ENCODE data around the gene SEPTIN1. TPM values are rescaled to one million over a fixed set of nuclear protein-coding genes. Genes with fewer than 3 reads are reported as not detected.

The SEPTIN1 gene
- total RNA-seq, 1 donor from 2014 or later, result 162 TPM

- Mint-ChIP-seq H3K4me1 (peaks cover 35% of the 10 kb centered on the region), H3K9me3 (no peaks in the 10 kb centered on the region), H3K4me3 (peak overlapping the region; percentile 96), H3K36me3 (ENCODE audit: low read depth) (peaks cover 21% of the 10 kb centered on the region), H3K27me3 (no peaks in the 10 kb centered on the region), H3K27ac (peak overlapping the region; percentile 35)
- intact Hi-C loops (cut with micrococcal nuclease), result loop anchor here (1.0 to 2.0 kb wide), 3 partner anchors 11 to 17 kb away; partner anchors contain the start of genes SEPTIN1 and ZNF771
- DNase-seq, result no peak
Observed at GRCh38 chr16:30395992-30396585, 13.7 kb upstream of the SEPTIN1 start.

DNA sequence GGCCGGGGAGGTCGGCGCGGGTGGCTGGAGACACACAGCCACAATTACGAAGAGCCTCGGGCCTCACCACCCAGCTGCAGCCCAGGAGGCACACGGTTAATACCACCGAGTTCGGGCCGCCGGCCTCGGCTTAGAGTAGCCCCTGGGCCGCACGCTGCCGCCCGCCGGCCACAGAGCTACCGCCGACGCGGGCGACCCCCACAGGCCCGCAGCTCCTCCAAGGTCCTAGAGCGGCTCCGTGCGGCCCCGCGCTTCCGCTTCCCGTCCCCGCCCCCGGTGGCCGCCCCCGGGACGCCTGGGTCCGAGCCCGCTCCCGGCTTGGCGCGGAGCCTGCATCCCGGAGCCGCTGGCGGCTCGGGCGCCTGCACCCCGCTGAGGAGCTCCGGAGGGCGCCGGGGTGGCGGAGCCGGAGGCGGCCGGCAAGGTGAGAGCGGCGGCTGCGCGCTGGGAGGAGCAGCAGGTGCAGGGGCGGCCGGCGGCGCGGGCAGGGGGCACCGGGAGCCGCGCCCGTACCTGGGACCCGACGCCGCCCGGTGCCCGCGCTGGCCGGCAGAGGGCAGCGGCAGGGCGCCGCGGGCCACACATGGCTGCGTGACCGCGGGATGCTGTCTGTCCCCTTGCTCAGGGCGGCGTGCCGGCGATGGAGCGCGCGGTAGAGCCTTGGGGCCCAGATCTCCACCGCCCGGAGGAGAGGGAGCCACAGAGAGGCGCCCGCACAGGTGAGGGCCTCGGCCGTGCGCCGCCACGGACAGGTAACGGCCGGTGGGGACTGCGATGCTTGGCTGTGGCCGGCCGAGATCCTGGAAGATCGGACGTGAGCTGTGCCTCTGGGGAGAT is 13.0 kb upstream of the SEPTIN1 start, which contains the start of gene ZNF48:
TSS of gene ZNF48 (plus strand) at position 266 of the 837 bp plus-strand sequence. CDS start at position 641, 375 bp downstream.
- Mint-ChIP-seq H3K4me3 (peak within 1 kb of the TSS; percentile 96), H3K9me3 (no peaks in the 10 kb centered on the region), H3K36me3 (ENCODE audit: low read depth) (peaks cover 21% of the 10 kb centered on the region), H3K27ac (peak within 1 kb of the TSS; percentile 86), H3K4me1 (peaks cover 32% of the 10 kb centered on the region), H3K27me3 (no peaks in the 10 kb centered on the region)
- DNase-seq, result peak; percentile 90
- intact Hi-C loops (cut with micrococcal nuclease), result loop anchor here (1.0 to 2.0 kb wide), 3 partner anchors 12 to 17 kb away; partner anchors contain the start of genes SEPTIN1 and ZNF771

DNA sequence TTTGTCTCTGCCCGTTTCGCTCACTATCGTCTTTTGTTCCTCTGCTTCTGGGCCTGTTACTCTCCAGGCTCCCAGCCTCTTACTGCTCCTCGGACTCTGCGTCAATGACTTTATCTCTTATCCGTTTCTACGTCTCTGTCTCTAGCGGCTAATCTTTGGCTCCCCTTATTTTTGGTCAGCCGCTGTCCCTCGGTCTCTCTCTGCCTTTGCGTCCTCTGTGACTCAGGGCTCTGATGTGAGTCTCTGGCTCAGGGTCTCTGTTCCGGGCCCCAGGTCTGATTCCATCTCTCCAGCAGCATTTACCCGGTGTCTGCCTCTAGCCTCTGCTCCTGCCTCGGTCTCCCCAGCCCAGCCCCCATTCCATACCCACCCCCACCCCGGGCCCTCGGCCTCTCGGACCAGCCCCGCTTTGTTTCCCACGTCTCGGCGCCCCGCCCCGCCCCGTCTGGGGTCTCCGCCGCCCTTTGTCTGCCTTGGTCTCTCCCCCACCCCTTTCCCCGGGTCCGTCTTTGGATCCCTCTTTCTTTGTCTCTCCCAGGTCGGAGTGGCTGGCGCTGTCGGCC is 12.3 kb upstream of the SEPTIN1 start:
- Mint-ChIP-seq H3K36me3 (ENCODE audit: low read depth) (peaks cover 19% of the 10 kb centered on the region), H3K4me1 (peaks cover 26% of the 10 kb centered on the region), H3K27ac (peak overlapping the region; percentile 86), H3K9me3 (no peaks in the 10 kb centered on the region), H3K27me3 (no peaks in the 10 kb centered on the region), H3K4me3 (peak overlapping the region; percentile 96)
- no peak for DNase-seq
- intact Hi-C loops (cut with micrococcal nuclease), result loop anchor here (1.0 to 2.0 kb wide), 3 partner anchors 12 to 16 kb away; partner anchors contain the start of genes SEPTIN1 and ZNF771

- peaks cover 17% of the 10 kb centered on the region for H3K36me3 Mint-ChIP-seq (ENCODE audit: low read depth)
- peak overlapping the region; percentile 88 for H3K27ac Mint-ChIP-seq
- peaks cover 34% of the 10 kb centered on the region for H3K4me1 Mint-ChIP-seq
- H3K4me3 Mint-ChIP-seq, result peak overlapping the region; percentile 84
- H3K9me3 Mint-ChIP-seq, result peaks cover 4% of the 10 kb centered on the region
- DNase-seq, result no peak
- intact Hi-C loops (cut with micrococcal nuclease), result loop anchor here (2.0 kb wide), 1 partner anchor 25 kb away; no protein-coding TSS in a partner anchor
- H3K27me3 Mint-ChIP-seq, result no peaks in the 10 kb centered on the region
Observed at GRCh38 chr16:30383521-30383920, 1.2 kb upstream of the SEPTIN1 start.

DNA sequence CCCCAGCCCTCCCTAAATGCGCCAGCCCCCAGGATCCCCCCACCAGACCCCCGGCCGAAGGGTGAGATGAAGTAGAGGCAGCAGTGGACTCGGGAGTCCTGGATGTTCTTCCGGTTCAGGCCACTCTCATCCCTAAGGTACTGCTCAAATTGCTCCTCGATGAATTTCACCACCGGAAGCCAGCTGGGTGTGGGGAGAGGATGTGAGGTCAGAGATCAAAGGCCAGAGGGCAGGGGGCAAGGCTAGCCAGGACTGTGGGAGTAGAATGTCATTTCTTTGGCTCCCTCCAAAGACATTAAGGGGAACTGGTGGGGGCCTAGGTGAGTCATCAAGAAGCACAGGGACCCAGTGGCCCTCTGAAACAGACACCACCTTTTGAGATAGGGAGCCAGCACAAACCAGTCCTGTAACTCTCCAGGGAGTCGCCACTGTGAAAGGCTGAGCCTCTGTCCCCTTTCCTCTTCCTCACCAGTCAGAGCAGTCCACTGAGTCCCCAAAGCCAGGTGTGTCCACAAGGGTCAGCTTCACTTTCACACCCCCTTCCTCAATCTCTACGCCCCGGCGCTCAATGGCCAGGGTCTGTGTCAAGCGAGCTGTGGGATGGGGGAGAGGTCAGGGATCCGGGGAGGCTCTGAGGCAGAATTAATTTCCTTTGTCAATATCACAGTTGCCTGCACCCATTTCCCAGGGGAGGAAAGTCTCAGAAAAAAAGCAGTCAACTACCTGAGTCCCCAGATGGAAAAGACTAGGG is 895 bp downstream of the SEPTIN1 start:
- peak; percentile 80 for DNase-seq
- H3K4me1 Mint-ChIP-seq, result peaks cover 48% of the 10 kb centered on the region
- H3K27me3 Mint-ChIP-seq, result no peaks in the 10 kb centered on the region
- intact Hi-C loops (cut with micrococcal nuclease), result loop anchor here (1.0 to 2.0 kb wide), 2 partner anchors 14 to 27 kb away; partner anchors contain the start of gene ZNF48
- peaks cover 20% of the 10 kb centered on the region for H3K36me3 Mint-ChIP-seq (ENCODE audit: low read depth)
- peak overlapping the region; percentile 84 for H3K4me3 Mint-ChIP-seq
- peak overlapping the region; percentile 88 for H3K27ac Mint-ChIP-seq
- H3K9me3 Mint-ChIP-seq, result peaks cover 4% of the 10 kb centered on the region

- Mint-ChIP-seq H3K9me3 (peaks cover 4% of the 10 kb centered on the region), H3K4me1 (peaks cover 48% of the 10 kb centered on the region), H3K27ac (peak overlapping the region; percentile 88), H3K27me3 (no peaks in the 10 kb centered on the region), H3K4me3 (peak overlapping the region; percentile 84), H3K36me3 (ENCODE audit: low read depth) (peaks cover 20% of the 10 kb centered on the region)
- intact Hi-C loops (cut with micrococcal nuclease), result no loop called here
- DNase-seq, result peak; percentile 67
Observed at GRCh38 chr16:30380803-30381208, 1.6 kb downstream of the SEPTIN1 start.

DNA sequence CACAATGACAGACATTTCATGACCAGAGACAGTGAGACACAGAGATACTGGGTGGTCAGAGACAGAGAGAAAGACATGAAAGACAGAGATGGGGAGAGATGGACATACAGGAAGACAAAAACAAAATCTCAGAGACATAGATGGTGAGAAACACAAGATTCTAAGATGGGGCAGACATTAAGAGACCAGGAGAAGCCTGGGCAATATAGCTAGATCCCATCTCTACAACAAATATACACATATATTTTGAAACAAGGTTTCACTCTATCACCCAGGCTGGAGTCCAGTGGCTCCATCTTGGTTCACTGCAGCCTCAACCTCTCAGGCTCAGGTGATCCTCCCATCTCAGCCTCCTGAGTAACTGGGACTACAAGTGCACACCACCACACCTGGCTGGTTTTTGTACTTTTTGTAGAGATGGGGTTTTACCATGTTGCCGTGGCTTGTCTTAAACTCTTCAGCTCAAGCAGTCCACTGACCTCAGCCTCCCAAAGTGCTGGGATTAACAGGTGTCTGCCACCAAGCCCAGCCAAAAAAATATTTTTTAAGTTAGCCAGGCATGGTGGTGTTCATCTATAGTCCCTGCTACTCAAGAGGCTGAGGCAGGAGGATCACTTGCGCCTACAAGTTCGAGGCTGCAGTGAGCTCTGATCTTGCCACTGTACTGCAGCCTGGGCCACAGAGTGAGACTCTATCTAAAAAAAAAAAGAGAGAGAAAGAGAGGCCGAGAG is 2.1 kb downstream of the SEPTIN1 start:
- peaks cover 4% of the 10 kb centered on the region for H3K9me3 Mint-ChIP-seq
- H3K36me3 Mint-ChIP-seq (ENCODE audit: low read depth), result peaks cover 20% of the 10 kb centered on the region
- H3K4me1 Mint-ChIP-seq, result peaks cover 48% of the 10 kb centered on the region
- H3K27ac Mint-ChIP-seq, result peak overlapping the region; percentile 100
- H3K4me3 Mint-ChIP-seq, result peak overlapping the region; percentile 99
- peak; percentile 60 for DNase-seq
- no peaks in the 10 kb centered on the region for H3K27me3 Mint-ChIP-seq
- intact Hi-C loops (cut with micrococcal nuclease), result no loop called here

DNA sequence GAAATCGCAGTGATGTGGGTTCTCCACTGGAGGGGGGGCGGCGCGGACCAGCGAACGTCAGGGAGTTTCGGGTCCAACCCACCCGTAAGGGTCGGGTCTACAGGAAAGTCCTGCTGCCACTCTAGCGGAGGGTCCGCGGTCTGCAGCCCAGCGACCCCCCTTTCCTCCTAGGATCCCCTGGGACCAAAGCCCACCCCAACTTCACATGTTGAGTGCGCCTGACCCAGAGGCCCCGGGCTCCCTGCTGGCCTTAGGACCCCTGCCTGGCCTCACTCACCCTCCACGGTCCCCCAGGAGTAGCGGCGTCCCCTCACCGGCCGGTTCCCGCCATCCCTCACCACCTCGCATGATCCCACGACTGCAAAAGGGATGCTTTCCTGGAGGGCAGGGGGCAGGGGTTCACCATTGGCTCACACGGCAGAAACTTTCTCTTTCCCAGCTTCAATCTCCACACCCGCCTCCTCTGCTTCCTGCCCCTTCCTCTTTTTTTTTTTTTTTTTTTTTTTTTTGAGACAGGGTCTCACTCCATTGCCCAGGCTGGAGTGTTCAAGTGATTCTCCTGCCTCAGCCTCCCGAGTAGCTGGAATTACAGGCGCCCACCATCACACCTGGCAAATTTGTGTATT is 3.1 kb downstream of the SEPTIN1 start:
- Mint-ChIP-seq H3K36me3 (ENCODE audit: low read depth) (peaks cover 20% of the 10 kb centered on the region), H3K9me3 (peaks cover 4% of the 10 kb centered on the region), H3K27ac (peak overlapping the region; percentile 100), H3K4me1 (peaks cover 46% of the 10 kb centered on the region), H3K27me3 (no peaks in the 10 kb centered on the region), H3K4me3 (peak overlapping the region; percentile 99)
- intact Hi-C loops (cut with micrococcal nuclease), result loop anchor here (2.0 to 10.0 kb wide), 5 partner anchors 16 to 384 kb away; partner anchors contain the start of genes FBRS, HIRIP3, INO80E and PRR14
- peak; percentile 68 for DNase-seq

DNA sequence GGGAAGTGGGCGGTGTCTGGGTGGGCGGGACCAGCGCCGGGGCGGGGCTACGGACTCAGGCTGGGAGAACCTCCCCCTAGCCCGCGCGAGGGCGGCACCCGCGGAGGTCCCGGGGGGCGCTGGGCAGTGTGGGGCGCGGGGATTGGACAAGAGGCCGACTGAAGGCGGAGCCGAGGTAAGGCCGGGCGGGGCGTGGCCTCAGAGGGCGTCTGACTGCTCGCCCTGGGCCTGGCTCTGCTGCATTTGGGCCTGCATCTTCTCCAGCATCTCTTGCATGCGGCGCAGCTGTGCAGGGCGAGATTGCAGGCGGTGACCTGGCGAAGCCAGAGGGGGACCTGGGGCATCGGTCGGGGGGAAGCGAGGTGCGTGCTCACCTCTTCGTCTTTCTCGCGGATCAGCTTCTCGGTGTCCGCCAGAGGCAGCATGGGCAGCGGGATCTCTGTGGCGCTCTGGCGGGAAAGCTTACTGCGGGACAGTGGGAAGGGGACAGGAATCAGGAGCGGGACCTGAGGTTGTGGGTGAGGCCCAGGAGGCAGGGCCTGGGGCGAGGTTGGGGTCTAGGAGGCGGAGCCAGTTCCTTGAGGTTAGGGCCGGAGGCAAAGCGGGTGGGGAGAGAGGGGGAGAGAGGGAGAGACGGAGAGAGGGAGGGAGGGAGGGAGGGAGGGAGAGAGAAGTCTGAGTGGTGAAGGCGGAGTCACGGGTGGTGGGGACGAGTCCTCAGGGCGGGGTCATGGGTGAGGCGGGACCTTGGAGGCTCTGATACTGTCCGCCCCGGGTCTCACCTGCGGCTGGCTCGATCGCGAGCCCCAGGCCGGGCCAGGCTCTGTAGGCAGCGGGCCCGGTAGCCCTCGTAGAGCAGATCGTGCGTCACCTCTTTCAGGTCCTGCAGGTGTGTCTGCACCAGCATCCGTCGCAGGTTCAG is 3.9 kb downstream of the SEPTIN1 start:
- Mint-ChIP-seq H3K4me3 (peak overlapping the region; percentile 99), H3K36me3 (ENCODE audit: low read depth) (peaks cover 19% of the 10 kb centered on the region), H3K27ac (peak overlapping the region; percentile 100), H3K27me3 (no peaks in the 10 kb centered on the region), H3K9me3 (peaks cover under 1% of the 10 kb centered on the region), H3K4me1 (peaks cover 43% of the 10 kb centered on the region)
- intact Hi-C loops (cut with micrococcal nuclease), result loop anchor here (1.0 to 10.0 kb wide), 8 partner anchors 8 to 384 kb away; partner anchors contain the start of genes FBRS, HIRIP3, INO80E and PRR14
- DNase-seq, result peak; percentile 99

DNA sequence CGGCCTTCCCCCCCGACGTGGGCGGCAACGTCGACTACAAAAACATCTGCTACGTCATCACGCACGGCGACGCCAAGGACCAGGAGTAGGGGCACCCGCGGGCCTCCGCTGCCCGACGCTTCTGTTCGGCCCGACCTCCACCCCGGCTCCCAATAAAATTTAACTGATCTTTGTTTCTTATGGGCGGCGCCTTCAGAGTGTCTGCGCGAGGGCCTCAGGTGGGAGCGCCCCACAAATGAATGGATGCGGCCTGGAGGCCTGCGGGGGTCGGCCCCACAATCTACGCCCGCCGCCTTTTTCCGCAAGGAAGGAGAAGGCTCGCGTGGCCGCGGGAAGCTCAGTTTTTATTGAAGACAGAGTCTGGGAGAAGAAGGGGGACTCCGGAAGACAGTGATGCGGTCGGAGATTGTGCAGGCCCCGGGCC is 4.5 kb downstream of the SEPTIN1 start:
- Mint-ChIP-seq H3K4me1 (peaks cover 42% of the 10 kb centered on the region), H3K27me3 (no peaks in the 10 kb centered on the region), H3K27ac (peak overlapping the region; percentile 100), H3K4me3 (peak overlapping the region; percentile 99), H3K36me3 (ENCODE audit: low read depth) (peaks cover 19% of the 10 kb centered on the region), H3K9me3 (no peaks in the 10 kb centered on the region)
- intact Hi-C loops (cut with micrococcal nuclease), result loop anchor here (1.0 to 10.0 kb wide), 8 partner anchors 8 to 383 kb away; partner anchors contain the start of genes FBRS, HIRIP3, INO80E and PRR14
- DNase-seq, result peak; percentile 95

GRCh38 chr16:30377050-30377811 is 5.1 kb downstream of the SEPTIN1 start:
- H3K4me3 Mint-ChIP-seq, result peak overlapping the region; percentile 99
- DNase-seq, result no peak
- peaks cover 37% of the 10 kb centered on the region for H3K4me1 Mint-ChIP-seq
- H3K27ac Mint-ChIP-seq, result peak overlapping the region; percentile 100
- H3K36me3 Mint-ChIP-seq (ENCODE audit: low read depth), result peaks cover 19% of the 10 kb centered on the region
- no peaks in the 10 kb centered on the region for H3K9me3 Mint-ChIP-seq
- H3K27me3 Mint-ChIP-seq, result no peaks in the 10 kb centered on the region
- intact Hi-C loops (cut with micrococcal nuclease), result loop anchor here (10.0 kb wide), 1 partner anchor 382 kb away; the partner anchor contains the start of genes HIRIP3 and INO80E

Measured in activated CD4-positive, alpha-beta T cell treated with anti-CD3 and anti-CD28 coated beads, Interleukin-2, amount 10 ng/mL, durations not matched to agents 24 days and 14 days (primary cell).